B cell (primary cell): ENCODE data around the gene HLA-DQA1. TPM values are rescaled to one million over a fixed set of nuclear protein-coding genes. Genes with fewer than 3 reads are reported as not detected.

Source experiments
- ATAC-seq: fragments of 200-7000 bp; cut with Tn5 transposase; one replicate; pipeline ENCODE4 v1.10.0; 2021; ENCODE audit warnings: low read depth, mild to moderate bottlenecking, moderate number of reproducible peaks, moderate library complexity
- CTCF ChIA-PET: fragments of 350-600 bp; sonication (Branson Sonifier 250); formaldehyde crosslinking; loops from one replicate; lab custom pipeline; 2021; ENCODE audit warnings: antibody characterized with exemption, inconsistent platforms; lab: Charles Lee
- POLR2A ChIA-PET: fragments of 350-600 bp; sonication (Branson Sonifier 250); formaldehyde crosslinking; loops from one replicate; lab custom pipeline; 2021; ENCODE audit warnings: antibody characterized with exemption; lab: Charles Lee
- DNase-seq: peaks from one replicate; pipeline ENCODE4 v3.0.0; 2013
- H2AFZ ChIP-seq: 2 replicates; pipeline ENCODE4 v1.6.1; 2012; ENCODE audit warnings: mild to moderate bottlenecking, low read depth, low read length; ENCODE audit not compliant: insufficient read depth, poor library complexity, severe bottlenecking
- H3K27ac ChIP-seq, 2 donors: 1 replicate in 1 of 2; 2 replicates in 1 of 2; pipeline ENCODE4 v1.5.1; 2012 to 2013; ENCODE audit warnings: low read length in 2 of 2, mild to moderate bottlenecking in 2 of 2, moderate library complexity in 1 of 2
- H3K27me3 ChIP-seq, 4 experiments: fragments of 200-600 bp in 1 of 4; sonication (generic) in 1 of 4; replicated peaks in 1 of 4; 1 replicate in 2 of 4; 2 replicates in 2 of 4; pipeline versions ENCODE4 v1.6.1 to v1.7.0; 2013 to 2016; ENCODE audit warnings: low read length in 3 of 4, mild to moderate bottlenecking in 2 of 4, mixed read lengths in 1 of 4, moderate library complexity in 1 of 4; ENCODE audit not compliant: insufficient read depth in 4 of 4, control insufficient read depth in 3 of 4; ENCODE audit errors: control extremely low read depth in 1 of 4
- H3K36me3 ChIP-seq, 2 experiments: replicated peaks in 1 of 2; 1 replicate in 1 of 2; 2 replicates in 1 of 2; pipeline versions ENCODE4 v1.6.1 to v1.7.1; 2013; ENCODE audit warnings: low read length in 1 of 2; ENCODE audit not compliant: insufficient read depth in 2 of 2, control insufficient read depth in 1 of 2; ENCODE audit errors: control extremely low read depth in 1 of 2, extremely low read depth in 1 of 2
- H3K4me1 ChIP-seq, 2 donors: fragments of 200-600 bp in 1 of 2; sonication (generic) in 1 of 2; 1 replicate in 1 of 2; 2 replicates in 1 of 2; pipeline versions ENCODE4 v1.5.1 to v1.6.1; 2013 to 2017; ENCODE audit warnings: low read length in 2 of 2; ENCODE audit not compliant: control insufficient read depth in 2 of 2, insufficient read depth in 2 of 2
- H3K4me2 ChIP-seq: replicated peaks from 2 replicates; pipeline ENCODE3; 2012; ENCODE audit warnings: mild to moderate bottlenecking, low read depth, low read length; ENCODE audit not compliant: poor library complexity, severe bottlenecking
- H3K4me3 ChIP-seq, 5 experiments: fragments of 200-600 bp in 1 of 5; sonication (generic) in 1 of 5; 1 replicate in 3 of 5; 2 replicates in 2 of 5; pipeline versions ENCODE4 v1.5.1 to v1.7.0; 2011 to 2016; ENCODE audit warnings: low read length in 4 of 5, mild to moderate bottlenecking in 4 of 5, low read depth in 2 of 5, control low read depth in 1 of 5, moderate library complexity in 1 of 5; ENCODE audit not compliant: insufficient read depth in 1 of 5; ENCODE audit errors: control extremely low read depth in 1 of 5, extremely low read depth in 1 of 5
- H3K79me2 ChIP-seq: fragments of 200-600 bp; sonication (generic); one replicate; pipeline ENCODE4 v1.6.0; 2016; ENCODE audit warnings: low read length; ENCODE audit not compliant: control insufficient read depth, insufficient read depth
- H3K9ac ChIP-seq: fragments of 200-600 bp; sonication (generic); 2 replicates; pipeline ENCODE4 v1.6.1; 2017; ENCODE audit warnings: mild to moderate bottlenecking, low read length, moderate library complexity
- H3K9me3 ChIP-seq, 3 donors: one replicate each; pipeline versions ENCODE4 v1.6.1 to v1.7.1; 2013; ENCODE audit warnings: low read length in 2 of 3; ENCODE audit not compliant: control insufficient read depth in 2 of 3, insufficient read depth in 1 of 3; ENCODE audit errors: control extremely low read depth in 1 of 3
- H4K20me1 ChIP-seq: 2 replicates; pipeline ENCODE4 v1.6.0; 2012; ENCODE audit warnings: mild to moderate bottlenecking, low read length; ENCODE audit not compliant: insufficient read depth, control insufficient read depth, poor library complexity, severe bottlenecking
- H3K27ac Mint-ChIP-seq: one replicate; pipeline ENCODE4 v1.8.0; 2021; ENCODE audit warnings: mixed read lengths
- H3K27me3 Mint-ChIP-seq: one replicate; pipeline ENCODE4 v1.8.0; 2021; ENCODE audit warnings: mixed read lengths
- H3K4me1 Mint-ChIP-seq: one replicate; pipeline ENCODE4 v1.8.0; 2021; ENCODE audit warnings: mixed read lengths
- H3K4me3 Mint-ChIP-seq: one replicate; pipeline ENCODE4 v1.8.0; 2021; ENCODE audit warnings: mixed read lengths
- H3K9me3 Mint-ChIP-seq: one replicate; pipeline ENCODE4 v1.8.0; 2022; ENCODE audit warnings: mixed read lengths; ENCODE audit not compliant: insufficient read depth
- CTCF ChIP-seq: fragments of 200-600 bp; IDR thresholded peaks from one replicate; pipeline ENCODE4 v1.8.0; 2022; ENCODE audit warnings: antibody characterized with exemption, mild to moderate bottlenecking
- EZH2 ChIP-seq: IDR thresholded peaks from 2 replicates; pipeline ENCODE4 v1.6.1; 2012; ENCODE audit warnings: borderline replicate concordance, low read depth, mild to moderate bottlenecking, moderate library complexity, low read length; ENCODE audit not compliant: insufficient read depth, poor library complexity, severe bottlenecking
- WGBS: methylation state at CpG from one replicate; pipeline ENCODE4 v1.1.5; 2013; ENCODE audit warnings: missing lambda C conversion rate; ENCODE audit not compliant: insufficient coverage; 5-methylcytosine and 5-hydroxymethylcytosine counted together
- intact Hi-C: fragments of 100-400 bp; cut with micrococcal nuclease; formaldehyde crosslinking; loops from one replicate; pipeline ENCODE4 v1.10.0; 2022
- polyA plus RNA-seq: library from polyadenylated mRNA; depleted of rRNA; stranded (reverse); fragments of >200 nt; gene quantifications from 2 replicates; pipeline ENCODE4 v1.2.3, GENCODE V29; 2012
- total RNA-seq, 2 donors: library from RNA; stranded (reverse); fragments of 120-200 nt in 1 of 2; gene quantifications; 1 replicate in 1 of 2; 2 replicates in 1 of 2; pipeline versions ENCODE4 v1.2.3 to v1.2.4, GENCODE V29; 2013 to 2022

The HLA-DQA1 gene
- total and polyA plus RNA-seq, 2 donors (not counting 1 experiment from before 2014, with no cell fraction given), result 486 to 489 TPM

GRCh38 chr6:32658268-32658897, 21.2 kb downstream of the HLA-DQA1 start:
- H3K4me3 ChIP-seq, result no peak overlapping the region
- peaks cover 34 to 46% of the 10 kb centered on the region in 2 donors for H3K4me1 ChIP-seq
- H3K27me3 Mint-ChIP-seq, result no peaks in the 10 kb centered on the region
- WGBS, result 76% methylated on average over 3 of the region's 6 CpGs
- H4K20me1 ChIP-seq, result peaks cover 16% of the 10 kb centered on the region
- no peaks in the 10 kb centered on the region for H3K9me3 Mint-ChIP-seq
- intact Hi-C loops, result no loop called here
- H3K4me3 Mint-ChIP-seq, result peak overlapping the region; percentile 89
- H3K27me3 ChIP-seq, result no peaks in the 10 kb centered on the region
- H2AFZ ChIP-seq, result no peak overlapping the region
- peaks cover 0 to 31% of the 10 kb centered on the region in 2 experiments for H3K36me3 ChIP-seq
- no peak overlapping the region for H3K4me2 ChIP-seq
- POLR2A ChIA-PET, result interaction anchor here (0.7 to 1.2 kb wide), 5 partner anchors 27 to 217 kb away, joined by 3 to 4 read pairs (median 3); no protein-coding TSS in a partner anchor
- H3K27ac Mint-ChIP-seq, result peak overlapping the region; percentile 100
- H3K9ac ChIP-seq, result no peak overlapping the region
- peaks cover 18% of the 10 kb centered on the region for H3K79me2 ChIP-seq
- no peak for TF ChIP-seq CTCF
- no peak for TF ChIP-seq EZH2
- peak; percentile 41 for DNase-seq
- H3K9me3 ChIP-seq, result no peaks in the 10 kb centered on the region
- peaks cover 69% of the 10 kb centered on the region for H3K4me1 Mint-ChIP-seq
- no peak for ATAC-seq
- peak overlapping the region; percentile 7 to 16 for H3K27ac ChIP-seq
- CTCF ChIA-PET, result interaction anchor here (0.7 to 1.2 kb wide), 2 partner anchors 8 to 36 kb away, joined by 3 to 4 read pairs; partner anchors contain the start of gene HLA-DQB1
